ENCODE data around the gene RNF151.

DNA sequence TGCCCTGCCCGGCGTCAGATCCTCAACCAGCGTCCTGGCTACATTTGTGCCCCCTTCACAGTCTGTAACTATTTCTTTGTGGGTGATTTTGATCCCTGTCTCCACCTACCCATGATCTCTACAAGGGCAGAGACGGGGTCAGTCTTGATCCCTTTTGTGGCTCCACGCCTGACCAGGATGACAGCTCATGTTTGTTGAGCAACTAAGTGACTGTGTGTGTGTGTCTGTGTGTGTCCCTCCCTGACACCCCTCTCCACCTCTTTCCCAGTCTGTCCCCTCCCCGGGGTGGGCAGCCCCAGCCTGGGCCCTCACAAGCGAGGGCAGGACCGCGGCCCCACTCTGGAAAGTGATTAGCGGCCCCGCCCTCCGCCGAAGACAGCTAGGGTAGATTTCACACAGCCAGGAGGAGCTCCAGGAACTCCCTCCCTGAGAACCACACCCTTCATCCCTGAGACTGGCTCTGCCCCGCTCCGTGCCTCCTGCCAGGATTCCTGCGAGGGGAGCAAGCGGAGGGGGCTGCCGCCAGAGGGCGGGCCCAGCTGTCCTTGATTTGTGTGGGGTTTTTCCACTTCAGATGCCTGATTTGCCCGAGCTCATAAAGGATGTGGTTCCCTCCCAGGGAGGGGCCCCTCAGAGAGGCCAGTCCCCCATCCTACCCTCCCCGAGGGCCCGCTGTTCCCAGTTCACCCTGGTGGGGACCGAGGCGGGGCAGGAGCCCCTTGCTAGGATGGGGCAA, 43.2 kb upstream of the RNF151 start:
- TF ChIP-seq, protein P1, sequence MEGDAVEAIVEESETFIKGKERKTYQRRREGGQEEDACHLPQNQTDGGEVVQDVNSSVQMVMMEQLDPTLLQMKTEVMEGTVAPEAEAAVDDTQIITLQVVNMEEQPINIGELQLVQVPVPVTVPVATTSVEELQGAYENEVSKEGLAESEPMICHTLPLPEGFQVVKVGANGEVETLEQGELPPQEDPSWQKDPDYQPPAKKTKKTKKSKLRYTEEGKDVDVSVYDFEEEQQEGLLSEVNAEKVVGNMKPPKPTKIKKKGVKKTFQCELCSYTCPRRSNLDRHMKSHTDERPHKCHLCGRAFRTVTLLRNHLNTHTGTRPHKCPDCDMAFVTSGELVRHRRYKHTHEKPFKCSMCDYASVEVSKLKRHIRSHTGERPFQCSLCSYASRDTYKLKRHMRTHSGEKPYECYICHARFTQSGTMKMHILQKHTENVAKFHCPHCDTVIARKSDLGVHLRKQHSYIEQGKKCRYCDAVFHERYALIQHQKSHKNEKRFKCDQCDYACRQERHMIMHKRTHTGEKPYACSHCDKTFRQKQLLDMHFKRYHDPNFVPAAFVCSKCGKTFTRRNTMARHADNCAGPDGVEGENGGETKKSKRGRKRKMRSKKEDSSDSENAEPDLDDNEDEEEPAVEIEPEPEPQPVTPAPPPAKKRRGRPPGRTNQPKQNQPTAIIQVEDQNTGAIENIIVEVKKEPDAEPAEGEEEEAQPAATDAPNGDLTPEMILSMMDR (IDR thresholded peaks at IDR 0.05; ENCODE audit: low read length) = 0 out of 2 replicates have a peak, but pooled peaks have one; percentile 10
- TF ChIP-seq EZH2 (optimal IDR thresholded peaks at IDR 0.05; ENCODE audit: low read depth, low read length) = no peak

Measured in MM.1S (cell line).